Natural killer cell (primary cell): Measurements from ENCODE around the gene CACNA1A. TPM values are rescaled to one million over a fixed set of nuclear protein-coding genes. Genes with fewer than 3 reads are reported as not detected.
"Not testable (repeated sequence)": the region's sequence is repeated elsewhere in the genome, so short reads cannot be mapped to it uniquely, and the experiment has no call there.

Experiments used
- ATAC-seq, 3 donors: fragments of 150-1000 bp in 2 of 3; fragments of 200-7000 bp in 1 of 3; cut with Tn5 transposase; 1 replicate in 1 of 3; 2 replicates in 2 of 3; pipeline ENCODE4 v1.10.0; 2021; ENCODE audit warnings: mild to moderate bottlenecking in 2 of 3, moderate library complexity in 2 of 3
- DNase-seq, 2 donors: peaks; one replicate each; pipeline versions ENCODE4 v3.0.0 to v3.0.0-alpha.2; 2013 to 2021; ENCODE audit warnings: mixed read lengths in 1 of 2
- H3K27ac ChIP-seq: one replicate; pipeline ENCODE4 v1.5.1; 2013; ENCODE audit warnings: mild to moderate bottlenecking, low read length
- H3K27me3 ChIP-seq: one replicate; pipeline ENCODE4 v1.6.1; 2013; ENCODE audit warnings: low read length; ENCODE audit not compliant: control insufficient read depth, insufficient read depth
- H3K36me3 ChIP-seq: one replicate; pipeline ENCODE4 v1.6.1; 2013; ENCODE audit warnings: low read length; ENCODE audit not compliant: control insufficient read depth, insufficient read depth
- H3K4me1 ChIP-seq: one replicate; pipeline ENCODE4 v1.6.1; 2013; ENCODE audit warnings: low read length; ENCODE audit not compliant: control insufficient read depth, insufficient read depth
- H3K4me3 ChIP-seq: one replicate; pipeline ENCODE4 v1.5.1; 2013; ENCODE audit warnings: low read length
- H3K9me3 ChIP-seq: one replicate; pipeline ENCODE4 v1.6.1; 2013; ENCODE audit warnings: low read length; ENCODE audit not compliant: control insufficient read depth, insufficient read depth
- H3K27ac Mint-ChIP-seq, 2 donors: one replicate each; pipeline ENCODE4 v1.8.0; 2022; ENCODE audit warnings: mild to moderate bottlenecking in 2 of 2, mixed read lengths in 2 of 2, moderate library complexity in 1 of 2
- H3K27me3 Mint-ChIP-seq, 2 donors: one replicate each; pipeline ENCODE4 v1.8.0; 2022; ENCODE audit warnings: low read depth in 2 of 2, mixed read lengths in 2 of 2
- H3K36me3 Mint-ChIP-seq: one replicate; pipeline ENCODE4 v1.8.0; 2022; ENCODE audit warnings: mixed read lengths
- H3K4me1 Mint-ChIP-seq, 2 donors: one replicate each; pipeline ENCODE4 v1.8.0; 2022; ENCODE audit warnings: mixed read lengths in 2 of 2
- H3K4me3 Mint-ChIP-seq: one replicate; pipeline ENCODE4 v1.8.0; 2022; ENCODE audit warnings: mild to moderate bottlenecking, moderate library complexity, mixed read lengths
- H3K9me3 Mint-ChIP-seq, 2 donors: one replicate each; pipeline ENCODE4 v1.8.0; 2022; ENCODE audit warnings: mixed read lengths in 2 of 2
- WGBS: methylation state at CpG from one replicate; pipeline ENCODE4 v1.1.7; 2013; ENCODE audit warnings: missing lambda C conversion rate; ENCODE audit not compliant: insufficient coverage; 5-methylcytosine and 5-hydroxymethylcytosine counted together
- intact Hi-C: fragments of 100-400 bp; cut with micrococcal nuclease; formaldehyde crosslinking; loops from one replicate; pipeline ENCODE4 v1.14.2; 2022
- total RNA-seq, 4 donors: library from RNA; stranded (reverse); fragments of 120-200 nt in 1 of 4; gene quantifications; one replicate each; pipeline versions ENCODE4 v1.2.3 to v1.2.4, GENCODE V29; 2013 to 2022
- TF ChIP-seq, protein P1 (sequence below): fragments of 200-600 bp; IDR thresholded peaks from one replicate; pipeline ENCODE4 v1.8.0; 2022; ENCODE audit warnings: antibody characterized with exemption

The CACNA1A gene
- total RNA-seq, 3 donors from 2014 or later (not counting 1 experiment from before 2014, with no cell fraction given), result 0.59 to 0.85 (median 0.75) TPM

DNA sequence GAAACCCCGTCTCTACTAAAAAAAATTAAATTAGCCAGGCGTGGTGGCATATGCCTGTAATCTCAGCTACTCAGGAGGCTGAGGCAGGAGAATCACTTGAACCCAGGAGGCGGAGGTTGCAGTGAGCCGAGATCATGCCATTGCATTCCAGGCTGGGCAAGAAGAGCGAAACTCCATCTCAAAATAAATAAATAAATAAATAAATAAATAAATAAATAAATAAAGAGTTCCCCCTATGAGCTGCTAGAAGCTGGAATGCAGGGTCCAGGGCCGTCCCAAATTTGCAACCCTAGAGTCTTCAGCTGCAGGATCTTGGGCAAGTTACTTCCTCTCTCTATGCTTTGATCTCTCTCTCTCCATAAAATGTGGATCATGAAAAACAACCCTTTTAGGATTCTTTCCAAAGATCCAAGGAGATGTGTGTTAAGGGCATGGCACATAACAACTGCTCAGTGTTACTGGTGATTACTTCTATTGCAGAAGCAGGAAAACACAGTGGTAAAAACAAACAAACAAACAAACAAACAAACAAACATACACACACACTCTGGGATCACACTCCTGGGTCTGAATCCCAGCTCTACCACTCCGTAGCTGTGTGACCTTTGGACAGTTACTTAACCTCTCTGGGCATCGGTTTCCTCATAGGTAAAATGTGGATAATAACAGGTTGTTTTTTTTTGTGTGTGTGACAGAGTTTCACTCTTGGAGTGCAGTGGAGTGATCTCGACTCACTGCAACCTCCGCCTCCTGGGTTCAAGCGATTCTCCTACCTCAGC lies 78.8 kb downstream of the CACNA1A start:
- intact Hi-C loops, result no loop called here
- ATAC-seq, result no peak
- H3K36me3 Mint-ChIP-seq, result no peaks in the 10 kb centered on the region

DNA sequence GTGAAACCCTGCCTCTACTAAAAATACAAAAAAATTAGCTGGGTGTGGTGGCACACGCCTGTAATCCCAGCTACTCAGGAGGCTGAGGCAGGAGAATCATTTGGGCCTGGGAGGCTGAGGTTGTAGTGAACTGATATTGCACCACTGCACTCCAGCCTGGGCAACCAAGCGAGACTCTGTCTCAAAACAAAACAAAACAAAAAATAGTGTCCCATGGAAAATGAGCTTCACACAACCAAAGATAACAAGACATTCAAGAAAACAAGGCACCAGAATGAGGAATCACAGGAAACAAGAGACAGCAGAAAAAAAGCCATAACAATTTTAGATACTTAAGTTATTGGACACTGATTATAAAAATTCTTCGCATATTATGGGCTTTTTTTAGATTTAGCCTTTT lies 80.4 kb downstream of the CACNA1A start:
- H3K36me3 ChIP-seq, H3K9me3 ChIP-seq, H3K4me3 ChIP-seq, H3K4me3 Mint-ChIP-seq, H3K4me1 Mint-ChIP-seq, H3K36me3 Mint-ChIP-seq, intact Hi-C loops, H3K27ac Mint-ChIP-seq, DNase-seq, H3K4me1 ChIP-seq, H3K9me3 Mint-ChIP-seq, ATAC-seq, H3K27me3 ChIP-seq, H3K27ac ChIP-seq: not testable (repeated sequence)
- 88% methylated on average over 2 of the region's 3 CpGs for WGBS
- peaks cover 0 to 10% of the 10 kb centered on the region in 2 donors for H3K27me3 Mint-ChIP-seq

More for the DNA sequence above, 78.8 kb downstream of the CACNA1A start:
- H3K4me1 Mint-ChIP-seq, result no peaks in the 10 kb centered on the region
- TF ChIP-seq, protein P1, sequence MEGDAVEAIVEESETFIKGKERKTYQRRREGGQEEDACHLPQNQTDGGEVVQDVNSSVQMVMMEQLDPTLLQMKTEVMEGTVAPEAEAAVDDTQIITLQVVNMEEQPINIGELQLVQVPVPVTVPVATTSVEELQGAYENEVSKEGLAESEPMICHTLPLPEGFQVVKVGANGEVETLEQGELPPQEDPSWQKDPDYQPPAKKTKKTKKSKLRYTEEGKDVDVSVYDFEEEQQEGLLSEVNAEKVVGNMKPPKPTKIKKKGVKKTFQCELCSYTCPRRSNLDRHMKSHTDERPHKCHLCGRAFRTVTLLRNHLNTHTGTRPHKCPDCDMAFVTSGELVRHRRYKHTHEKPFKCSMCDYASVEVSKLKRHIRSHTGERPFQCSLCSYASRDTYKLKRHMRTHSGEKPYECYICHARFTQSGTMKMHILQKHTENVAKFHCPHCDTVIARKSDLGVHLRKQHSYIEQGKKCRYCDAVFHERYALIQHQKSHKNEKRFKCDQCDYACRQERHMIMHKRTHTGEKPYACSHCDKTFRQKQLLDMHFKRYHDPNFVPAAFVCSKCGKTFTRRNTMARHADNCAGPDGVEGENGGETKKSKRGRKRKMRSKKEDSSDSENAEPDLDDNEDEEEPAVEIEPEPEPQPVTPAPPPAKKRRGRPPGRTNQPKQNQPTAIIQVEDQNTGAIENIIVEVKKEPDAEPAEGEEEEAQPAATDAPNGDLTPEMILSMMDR, result no peak
- Histone ChIP-seq H3K27me3 (peaks cover 2% of the 10 kb centered on the region), H3K36me3 (no peaks in the 10 kb centered on the region), H3K9me3 (peaks cover 7% of the 10 kb centered on the region), H3K4me3 (no peak overlapping the region), H3K27ac (no peak overlapping the region), H3K4me1 (no peaks in the 10 kb centered on the region)
- WGBS, result 85% methylated on average over 8 of the region's 11 CpGs
- no peaks in the 10 kb centered on the region for H3K9me3 Mint-ChIP-seq
- H3K4me3 Mint-ChIP-seq, result no peak overlapping the region
- DNase-seq, result no peak
- peaks cover 0 to 7% of the 10 kb centered on the region in 2 donors for H3K27me3 Mint-ChIP-seq
- no peak overlapping the region for H3K27ac Mint-ChIP-seq

DNA sequence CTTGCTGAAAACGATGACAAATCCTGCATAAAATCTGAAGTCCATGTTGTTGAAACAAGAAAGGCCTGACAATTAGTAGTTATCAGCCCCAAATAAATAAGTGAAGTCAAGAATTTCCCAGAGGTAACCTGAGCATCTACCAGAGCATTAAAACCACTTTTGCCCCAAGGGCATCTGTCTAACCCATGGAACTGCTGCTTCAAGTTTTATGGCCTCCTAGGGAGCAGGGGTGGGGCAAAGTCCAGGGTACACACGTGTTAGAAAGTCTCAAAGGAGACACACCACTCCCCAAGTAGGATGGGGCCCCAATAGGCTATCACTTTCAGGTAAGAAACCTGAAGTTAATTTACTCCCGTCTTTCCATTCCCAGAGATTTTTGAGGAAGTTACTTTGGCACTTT lies 81.1 kb downstream of the CACNA1A start:
- Mint-ChIP-seq H3K9me3 (peaks cover 0 to 6% of the 10 kb centered on the region in 2 donors), H3K36me3 (no peaks in the 10 kb centered on the region)
- WGBS, result 67% methylated on average over 3 of the region's 3 CpGs

DNA sequence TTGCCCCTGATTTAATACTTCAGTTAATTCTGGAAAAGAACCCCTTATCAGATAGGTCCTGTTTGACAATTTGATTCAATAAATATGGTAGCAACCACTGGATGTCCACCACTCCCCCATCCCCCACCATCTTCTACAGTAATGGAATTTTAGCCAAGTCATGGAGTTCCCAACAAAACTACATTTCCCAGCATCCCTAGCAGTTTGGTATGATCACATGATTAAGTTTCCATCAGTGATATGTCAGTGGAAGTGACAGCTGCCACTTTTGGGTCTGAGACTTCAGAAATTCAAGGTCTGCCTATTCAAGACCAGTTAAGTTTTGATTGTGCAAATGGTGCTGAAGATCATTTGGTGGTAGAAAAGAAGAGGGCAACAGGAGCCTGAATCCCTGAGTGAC lies 85.5 kb downstream of the CACNA1A start:
- ATAC-seq (no peak), DNase-seq (no peak)
- H3K4me1 ChIP-seq, result no peaks in the 10 kb centered on the region
- H3K27ac ChIP-seq, result no peak overlapping the region
- H3K4me3 Mint-ChIP-seq, result no peak overlapping the region
- TF ChIP-seq, protein P1, result no peak
- no peak overlapping the region for H3K4me3 ChIP-seq
- no peaks in the 10 kb centered on the region for H3K4me1 Mint-ChIP-seq
- H3K27me3 ChIP-seq, result no peaks in the 10 kb centered on the region
- peaks cover 11% of the 10 kb centered on the region for H3K9me3 ChIP-seq
- H3K36me3 ChIP-seq, result no peaks in the 10 kb centered on the region
- peaks cover 0 to 3% of the 10 kb centered on the region in 2 donors for H3K27me3 Mint-ChIP-seq
- H3K27ac Mint-ChIP-seq, result no peak overlapping the region
- no peaks in the 10 kb centered on the region for H3K36me3 Mint-ChIP-seq
- peaks cover 0 to 6% of the 10 kb centered on the region in 2 donors for H3K9me3 Mint-ChIP-seq
- intact Hi-C loops, result no loop called here

More for the DNA sequence above, 81.1 kb downstream of the CACNA1A start:
- H3K4me1 Mint-ChIP-seq, result no peaks in the 10 kb centered on the region
- no peak overlapping the region for H3K4me3 Mint-ChIP-seq
- no peaks in the 10 kb centered on the region for H3K4me1 ChIP-seq
- no peak overlapping the region for H3K27ac ChIP-seq
- TF ChIP-seq, protein P1, result no peak
- DNase-seq, result no peak
- ATAC-seq, result no peak
- no peaks in the 10 kb centered on the region for H3K36me3 ChIP-seq
- peaks cover 11% of the 10 kb centered on the region for H3K9me3 ChIP-seq
- peaks cover 0 to 5% of the 10 kb centered on the region in 2 donors for H3K27me3 Mint-ChIP-seq
- no peak overlapping the region for H3K4me3 ChIP-seq
- H3K27me3 ChIP-seq, result peaks cover 2% of the 10 kb centered on the region
- intact Hi-C loops, result no loop called here
- H3K27ac Mint-ChIP-seq, result no peak overlapping the region
